Muscle of arm (tissue), 14 donors: Measurements from ENCODE around the gene NFKBIL1. TPM values are rescaled to one million over a fixed set of nuclear protein-coding genes. Genes with fewer than 3 reads are reported as not detected.
"Not testable (repeated sequence)": the region's sequence is repeated elsewhere in the genome, so short reads cannot be mapped to it uniquely, and the experiment has no call there.

ENCODE experiments used
- DNase-seq: peaks from one replicate; pipeline ENCODE4 v3.0.0-alpha.2; 2013
- long read RNA-seq, 11 donors: transcript quantifications; one replicate each; lab custom pipeline, GENCODE V29; 2026
- polyA plus RNA-seq, 12 donors: library from polyadenylated mRNA; unstranded; fragments of 120-200 nt; gene quantifications; one replicate each; pipeline ENCODE4 v1.2.1, GENCODE V29; 2013; ENCODE audit not compliant: insufficient read length in 12 of 12

Gene NFKBIL1, protein sequence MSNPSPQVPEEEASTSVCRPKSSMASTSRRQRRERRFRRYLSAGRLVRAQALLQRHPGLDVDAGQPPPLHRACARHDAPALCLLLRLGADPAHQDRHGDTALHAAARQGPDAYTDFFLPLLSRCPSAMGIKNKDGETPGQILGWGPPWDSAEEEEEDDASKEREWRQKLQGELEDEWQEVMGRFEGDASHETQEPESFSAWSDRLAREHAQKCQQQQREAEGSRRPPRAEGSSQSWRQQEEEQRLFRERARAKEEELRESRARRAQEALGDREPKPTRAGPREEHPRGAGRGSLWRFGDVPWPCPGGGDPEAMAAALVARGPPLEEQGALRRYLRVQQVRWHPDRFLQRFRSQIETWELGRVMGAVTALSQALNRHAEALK
- polyA plus RNA-seq: 10 to 100 TPM in 11 of 12 donors, not detected in 1; 11.4 to 23.7 (median 14.1) TPM
- long read RNA-seq, donor 1, transcript NFKBIL1-203 (4 exons, 1,478 nt): major isoform, 9 of 23 reads
- long read RNA-seq, donor 1, partial matches to known transcripts: 11 of 23 reads
- long read RNA-seq, donor 1, other reads (novel, unspliced or antisense): 0 of 23 reads
- long read RNA-seq, donor 2, transcript NFKBIL1-203 (4 exons, 1,478 nt): major isoform, 7 of 7 reads
- long read RNA-seq, donor 2, partial matches to known transcripts: 0 of 7 reads
- long read RNA-seq, donor 2, other reads (novel, unspliced or antisense): 0 of 7 reads
- long read RNA-seq, donor 3, partial matches to known transcripts: 0 of 3 reads
- long read RNA-seq, donor 3, other reads (novel, unspliced or antisense): 0 of 3 reads
- long read RNA-seq, donor 4, partial matches to known transcripts: 0 of 6 reads
- long read RNA-seq, donor 4, other reads (novel, unspliced or antisense): 0 of 6 reads
- long read RNA-seq, donor 5, transcript NFKBIL1-203 (4 exons, 1,478 nt): major isoform, 9 of 13 reads
- long read RNA-seq, donor 5, partial matches to known transcripts: 0 of 13 reads
- long read RNA-seq, donor 5, other reads (novel, unspliced or antisense): 0 of 13 reads
- long read RNA-seq, donor 6, partial matches to known transcripts: 0 of 4 reads
- long read RNA-seq, donor 6, other reads (novel, unspliced or antisense): 0 of 4 reads
- long read RNA-seq, donor 7, partial matches to known transcripts: 0 of 5 reads
- long read RNA-seq, donor 7, other reads (novel, unspliced or antisense): 0 of 5 reads
- long read RNA-seq, donor 8, transcript NFKBIL1-203 (4 exons, 1,478 nt): major isoform, 5 of 6 reads
- long read RNA-seq, donor 8, partial matches to known transcripts: 0 of 6 reads
- long read RNA-seq, donor 8, other reads (novel, unspliced or antisense): 0 of 6 reads
- long read RNA-seq, donor 9, transcript NFKBIL1-203 (4 exons, 1,478 nt): major isoform, 6 of 7 reads
- long read RNA-seq, donor 9, partial matches to known transcripts: 0 of 7 reads
- long read RNA-seq, donor 9, other reads (novel, unspliced or antisense): 0 of 7 reads
- long read RNA-seq, donor 10, transcript NFKBIL1-203 (4 exons, 1,478 nt): major isoform, 10 of 15 reads
- long read RNA-seq, donor 10, partial matches to known transcripts: 0 of 15 reads
- long read RNA-seq, donor 10, other reads (novel, unspliced or antisense): 0 of 15 reads
- long read RNA-seq, donor 11, partial matches to known transcripts: 0 of 5 reads
- long read RNA-seq, donor 11, other reads (novel, unspliced or antisense): 0 of 5 reads

DNA sequence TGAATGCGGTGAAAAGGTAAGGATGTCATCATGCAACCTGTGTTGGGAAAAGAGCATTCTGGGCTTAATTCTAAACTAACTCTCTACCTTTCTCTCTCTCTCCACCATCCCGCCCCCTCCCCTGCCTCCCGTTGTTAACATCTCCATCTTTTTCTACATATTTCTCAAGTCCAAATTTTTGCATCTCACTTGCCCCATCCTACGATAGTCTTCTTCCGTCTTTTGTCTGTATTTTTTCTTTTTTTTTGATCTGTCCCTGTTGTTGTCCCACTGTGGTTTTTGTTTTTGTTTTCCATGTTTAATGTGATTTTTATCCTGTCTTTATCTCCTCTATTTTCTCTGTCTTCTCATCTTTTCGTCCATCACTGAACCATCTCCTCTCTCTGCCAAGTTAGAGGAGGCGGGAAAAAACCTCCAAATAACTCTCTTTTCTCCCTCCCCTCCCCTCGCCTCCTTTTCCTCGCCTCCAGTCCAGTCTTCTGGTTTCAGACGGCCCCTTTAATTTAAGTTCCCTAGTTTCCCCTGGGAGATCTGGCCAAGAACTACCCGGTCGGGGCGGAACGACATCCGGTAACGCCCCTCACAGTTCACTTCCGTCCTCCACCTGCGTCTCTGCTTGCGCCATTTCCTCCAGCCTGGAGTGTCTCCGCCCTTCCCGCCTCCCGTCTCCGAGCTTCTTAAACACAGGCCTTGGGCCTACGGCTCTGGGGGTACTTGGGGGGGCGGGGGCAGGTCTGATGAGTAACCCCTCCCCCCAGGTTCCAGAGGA lies at the start of gene NFKBIL1:
NFKBIL1 (plus strand) TSS at position 651 of the 769 bp plus-strand sequence; CDS start at position 738, 87 bp downstream.
- DNase-seq: peak; percentile 99

DNA sequence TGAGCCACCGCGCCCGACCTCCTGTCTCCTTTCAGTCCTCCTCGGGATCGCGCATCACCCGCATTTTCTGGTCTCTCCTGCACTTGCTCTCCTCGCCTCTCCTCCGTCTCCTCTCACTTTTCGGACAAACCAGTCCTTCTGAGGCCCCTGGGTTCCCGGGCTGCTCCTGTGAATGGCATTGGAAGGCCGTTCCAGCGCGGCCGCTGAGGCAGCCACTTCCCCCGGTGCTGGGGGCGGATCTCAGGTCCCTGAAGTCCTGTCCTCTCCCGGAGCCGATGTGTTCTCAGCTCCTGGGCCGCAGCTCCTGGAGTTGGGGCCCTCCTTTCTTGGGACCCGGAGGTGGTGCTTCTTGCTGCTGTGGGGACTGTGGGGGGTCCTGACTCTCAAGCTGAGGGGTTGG lies 48.7 kb upstream of the NFKBIL1 start:
- no peak for DNase-seq

DNA sequence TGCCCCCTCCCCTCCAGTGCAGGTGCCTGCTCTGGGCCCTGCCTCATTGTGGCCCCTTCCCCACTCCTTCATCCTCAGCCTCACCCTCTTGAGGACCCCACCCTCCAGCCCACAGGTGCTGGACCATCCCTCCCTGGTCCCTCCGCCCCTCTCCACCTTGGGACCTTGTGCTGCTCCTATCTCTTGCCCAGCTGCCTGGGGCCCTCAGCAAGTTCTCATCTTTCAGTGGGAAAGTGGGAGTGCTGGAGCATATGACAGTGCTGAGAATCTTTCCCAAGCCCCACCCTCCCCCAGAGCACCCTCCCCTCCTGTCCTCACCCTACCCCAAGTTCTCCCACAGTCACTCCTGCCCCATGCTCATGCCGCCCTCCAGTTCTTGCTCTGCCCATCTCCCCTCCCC lies 47.8 kb upstream of the NFKBIL1 start:
- DNase-seq: not testable (repeated sequence)

DNA sequence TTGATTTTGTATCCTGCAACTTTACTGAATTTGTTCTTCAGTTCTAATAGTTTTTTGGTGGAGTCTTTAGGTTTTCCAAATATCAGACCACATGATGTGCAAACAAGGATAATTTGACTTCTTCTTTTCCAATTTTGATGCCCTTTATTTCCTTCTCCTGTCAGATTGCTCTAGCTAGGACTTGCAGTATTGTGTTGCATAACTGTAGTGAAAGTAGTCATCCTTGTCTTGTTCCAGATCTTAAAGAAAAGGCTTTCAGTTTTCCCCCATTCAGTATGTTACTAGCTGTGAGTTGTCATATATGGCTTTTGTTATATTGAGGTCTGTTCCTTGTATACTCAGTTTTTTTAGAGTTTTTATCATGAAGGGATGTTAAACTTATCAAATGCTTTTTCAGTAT lies 44.8 kb upstream of the NFKBIL1 start:
- DNase-seq: no peak

DNA sequence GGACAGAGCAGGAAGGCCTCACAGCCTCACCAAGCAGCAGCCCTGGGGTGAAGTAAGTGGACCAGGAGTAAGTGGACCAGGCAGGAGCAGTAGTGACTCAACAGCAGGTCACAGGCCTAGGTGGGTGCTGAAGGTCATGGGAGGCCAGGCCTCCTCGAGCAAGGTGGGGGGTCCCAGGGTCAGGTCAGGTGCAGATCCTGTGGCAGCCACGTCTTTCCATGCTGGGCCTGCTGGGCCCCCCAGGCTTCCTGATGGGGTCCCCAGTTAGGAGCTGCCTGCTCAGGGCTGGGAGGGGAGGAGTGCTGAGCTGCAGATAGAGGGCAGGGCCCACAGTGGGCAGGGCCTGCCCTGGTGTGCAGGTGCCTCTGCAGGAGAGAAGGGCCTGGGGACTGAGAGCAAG lies 38.4 kb upstream of the NFKBIL1 start:
- DNase-seq: not testable (repeated sequence)

DNA sequence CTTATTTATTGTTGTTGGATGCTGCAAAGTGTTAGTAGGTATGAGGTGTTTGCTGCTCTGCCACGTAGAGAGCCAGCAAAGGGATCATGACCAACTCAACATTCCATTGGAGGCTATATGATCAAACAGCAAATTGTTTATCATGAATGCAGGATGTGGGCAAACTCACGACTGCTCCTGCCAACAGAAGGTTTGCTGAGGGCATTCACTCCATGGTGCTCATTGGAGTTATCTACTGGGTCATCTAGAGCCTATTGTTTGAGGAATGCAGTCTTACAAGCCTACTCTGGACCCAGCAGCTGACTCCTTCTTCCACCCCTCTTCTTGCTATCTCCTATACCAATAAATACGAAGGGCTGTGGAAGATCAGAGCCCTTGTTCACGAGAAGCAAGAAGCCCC lies 37.4 kb upstream of the NFKBIL1 start:
- DNase-seq: no peak

DNA sequence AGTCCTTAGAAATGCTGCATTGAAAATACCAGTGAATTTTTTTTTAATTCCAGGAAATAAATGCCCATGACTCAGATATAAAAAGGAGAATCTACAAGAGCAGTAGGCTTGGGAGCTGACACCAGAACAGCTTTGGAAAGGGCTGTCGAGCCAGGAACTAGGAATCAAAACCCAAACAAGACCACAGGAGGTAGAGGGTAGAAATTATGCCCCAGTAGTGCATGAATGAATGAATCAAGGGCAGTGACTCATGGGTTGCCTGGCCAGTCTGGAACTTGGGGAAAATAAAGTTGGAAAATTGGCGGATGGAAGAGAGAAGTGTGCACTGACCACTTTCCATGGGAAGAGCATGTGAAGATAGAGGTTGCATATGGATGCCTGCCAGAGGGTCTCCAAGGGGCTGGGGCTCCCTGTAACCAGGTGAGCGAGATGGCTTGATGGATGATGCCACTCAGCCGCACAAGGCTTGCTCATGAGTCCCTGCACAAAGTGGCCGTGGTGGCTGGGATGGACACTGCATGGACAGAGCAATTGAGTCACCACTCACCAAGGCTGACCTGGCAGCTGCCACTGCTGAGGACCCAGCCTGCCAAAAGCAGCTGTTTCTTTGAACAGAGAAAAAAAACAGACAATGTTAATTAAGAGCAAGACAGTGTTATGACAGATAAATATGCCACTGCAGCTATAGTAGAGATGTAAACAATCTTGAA lies 33.8 kb upstream of the NFKBIL1 start:
- no peak for DNase-seq

DNA sequence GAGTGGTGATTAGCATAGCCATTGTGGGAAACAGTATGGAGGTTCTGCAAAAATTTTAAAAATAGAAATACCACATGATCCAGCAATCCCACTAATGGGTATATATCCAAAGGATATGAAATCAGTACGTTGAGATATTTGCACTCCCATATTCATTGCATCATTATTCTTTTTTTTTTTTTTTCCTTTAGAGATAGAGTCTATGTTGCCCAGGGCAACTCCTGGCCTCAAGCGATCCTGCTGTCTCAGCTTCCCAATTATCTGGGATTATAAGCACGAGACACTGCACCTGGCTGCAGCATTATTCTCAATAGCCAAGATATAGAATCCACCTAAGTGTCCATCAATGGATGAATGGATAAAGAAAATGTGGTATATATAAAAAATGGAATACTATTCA lies 25.6 kb upstream of the NFKBIL1 start:
- no peak for DNase-seq

DNA sequence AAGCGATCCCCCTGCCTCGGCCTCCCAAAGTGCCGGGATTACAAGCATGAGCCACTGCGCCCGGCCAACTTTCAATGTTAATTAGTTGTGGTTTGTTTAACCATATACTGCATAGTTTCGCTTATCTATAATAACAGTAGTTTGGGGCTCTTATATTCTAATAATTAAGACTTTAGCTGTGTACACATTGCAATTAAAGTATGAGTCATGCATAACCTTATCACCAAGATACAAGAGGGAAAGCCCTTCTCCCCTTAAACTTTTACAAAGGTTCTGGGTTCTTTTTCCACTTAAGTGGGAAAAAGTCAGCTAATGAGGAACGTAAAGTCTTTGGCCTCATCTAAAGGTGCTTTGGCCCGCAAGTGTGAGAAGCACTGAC lies 21.9 kb upstream of the NFKBIL1 start:
- no peak for DNase-seq

DNA sequence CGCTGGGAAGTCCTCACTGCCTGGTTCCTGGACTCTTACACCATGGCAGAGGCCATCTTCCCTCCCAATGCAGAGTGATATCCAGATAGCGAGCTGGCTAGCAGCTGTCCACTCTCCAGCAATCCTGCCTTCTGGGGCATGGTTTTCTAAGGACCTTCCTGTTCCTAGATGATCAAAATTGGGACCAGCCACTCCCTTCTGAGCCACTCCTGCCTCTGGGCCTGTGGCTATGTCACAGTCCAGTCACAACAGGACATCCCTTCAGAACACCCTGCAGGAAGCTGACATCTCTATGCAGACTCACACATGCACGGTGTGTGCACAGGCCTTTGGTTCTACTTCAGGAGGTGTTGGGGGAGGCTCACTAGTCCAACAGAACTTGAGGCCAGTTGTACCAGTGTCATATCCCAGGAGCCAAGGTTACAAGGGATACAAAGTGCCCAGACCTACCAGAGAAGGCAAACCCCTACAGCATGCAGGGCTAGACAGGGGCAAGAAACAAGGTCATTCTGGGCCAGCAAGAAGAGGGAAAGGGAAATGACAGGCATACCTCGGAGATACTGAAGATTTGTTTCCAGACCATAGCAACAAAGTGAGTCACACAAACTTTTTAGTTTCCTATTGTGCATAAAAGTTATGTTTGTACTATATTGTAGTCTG lies 21.3 kb upstream of the NFKBIL1 start:
- DNase-seq: no peak

DNA sequence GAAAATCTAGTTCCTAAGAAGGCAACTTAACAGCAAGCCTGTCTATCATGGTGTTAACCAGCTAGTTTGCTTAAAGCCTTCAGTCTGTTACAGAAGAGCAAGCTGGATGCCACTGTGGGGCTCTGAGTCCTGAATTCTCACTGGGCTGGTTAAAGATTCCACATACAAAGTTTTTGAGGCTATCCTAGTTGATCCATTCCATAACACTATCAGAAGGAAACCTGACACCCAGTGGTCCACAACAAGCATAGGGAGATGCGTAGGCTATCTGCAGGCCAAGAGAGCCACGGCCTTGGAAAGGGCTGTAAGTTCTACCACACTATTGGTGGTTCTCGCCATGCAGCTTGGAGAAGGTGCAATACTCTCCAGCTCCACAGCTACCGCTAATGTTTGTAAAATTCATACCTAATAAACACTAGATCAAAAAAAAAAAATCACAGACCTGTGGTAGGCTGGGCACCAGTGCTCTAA lies 19.1 kb upstream of the NFKBIL1 start:
- no peak for DNase-seq

DNA sequence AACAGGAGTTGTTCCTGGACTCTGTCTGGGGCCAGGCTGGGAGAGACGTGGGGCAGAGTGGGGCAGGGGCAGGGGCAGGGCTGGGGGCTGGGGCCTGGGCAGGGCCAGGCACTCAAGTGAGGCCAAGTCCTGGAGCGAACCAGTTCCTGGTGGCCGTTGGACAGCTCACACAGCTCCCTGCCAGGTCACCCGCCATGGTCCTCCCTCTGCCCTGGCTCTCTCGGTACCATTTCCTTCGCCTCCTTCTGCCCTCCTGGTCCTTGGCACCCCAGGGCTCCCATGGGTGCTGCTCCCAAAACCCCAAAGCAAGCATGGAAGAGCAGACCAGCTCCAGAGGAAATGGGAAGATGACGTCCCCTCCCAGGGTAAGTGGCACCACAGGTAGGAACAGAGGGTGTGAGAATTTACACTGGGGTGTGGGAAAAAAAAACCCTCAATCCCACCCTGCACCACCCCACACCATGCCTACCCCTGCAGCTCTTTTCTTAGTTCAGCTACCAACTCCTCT lies 18.5 kb upstream of the NFKBIL1 start, which contains the start of gene MCCD1:
MCCD1 (plus strand) TSS at position 142 of the 508 bp plus-strand sequence; CDS start at position 195, 53 bp downstream.
- no peak for DNase-seq

DNA sequence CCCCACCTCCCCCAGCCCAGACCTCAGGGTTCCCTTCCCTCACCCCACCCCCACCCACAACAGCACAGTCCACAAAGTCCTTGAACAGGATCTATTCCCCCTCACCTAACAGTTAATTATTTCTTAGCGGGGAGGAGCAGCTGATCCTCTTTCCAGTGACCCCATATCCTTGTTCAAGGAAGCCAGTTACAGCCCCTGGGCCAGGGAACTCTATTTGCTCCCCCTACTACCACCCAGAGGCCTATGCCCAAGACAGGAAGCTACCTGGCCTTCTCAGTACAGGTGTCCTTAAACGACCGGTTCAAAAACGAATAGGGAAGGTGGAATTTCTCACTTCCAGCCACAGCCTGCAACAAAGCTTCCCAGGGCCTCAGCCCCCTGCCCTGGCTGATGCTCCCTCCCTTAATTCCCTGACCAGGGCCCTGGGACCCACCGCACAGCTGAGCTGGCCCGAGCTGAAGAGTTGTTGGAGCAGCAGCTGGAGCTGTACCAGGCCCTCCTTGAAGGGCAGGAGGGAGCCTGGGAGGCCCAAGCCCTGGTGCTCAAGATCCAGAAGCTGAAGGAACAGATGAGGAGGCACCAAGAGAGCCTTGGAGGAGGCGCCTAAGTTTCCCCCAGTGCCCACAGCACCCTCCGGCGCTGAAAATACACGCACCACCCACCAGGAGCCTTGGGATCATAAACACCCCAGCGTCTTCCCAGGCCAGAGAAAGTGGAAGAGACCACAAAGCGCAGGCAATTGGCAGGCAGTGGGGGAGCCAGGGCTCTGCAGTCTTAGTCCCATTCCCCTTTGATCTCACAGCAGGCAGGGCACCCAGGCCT lies 17.9 kb upstream of the NFKBIL1 start:
- DNase-seq: no peak

DNA sequence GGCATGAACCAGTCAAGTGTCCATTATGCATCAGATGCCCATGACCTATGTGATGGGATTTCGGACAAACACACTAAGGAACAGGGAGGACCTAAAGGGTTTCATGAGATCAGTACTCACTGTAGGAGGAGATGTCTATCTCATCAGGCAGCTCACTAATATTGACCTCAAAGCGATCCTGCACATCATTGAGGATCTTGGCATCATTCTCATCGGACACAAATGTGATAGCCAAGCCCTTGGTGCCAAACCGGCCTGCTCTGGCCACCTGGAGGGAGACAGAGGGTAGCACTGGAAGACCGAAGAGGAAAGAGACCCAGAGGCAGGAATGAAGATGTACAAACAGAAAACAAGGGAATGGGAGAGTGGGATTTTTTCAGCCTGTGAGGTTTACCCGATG lies 16.7 kb upstream of the NFKBIL1 start:
- no peak for DNase-seq

DNA sequence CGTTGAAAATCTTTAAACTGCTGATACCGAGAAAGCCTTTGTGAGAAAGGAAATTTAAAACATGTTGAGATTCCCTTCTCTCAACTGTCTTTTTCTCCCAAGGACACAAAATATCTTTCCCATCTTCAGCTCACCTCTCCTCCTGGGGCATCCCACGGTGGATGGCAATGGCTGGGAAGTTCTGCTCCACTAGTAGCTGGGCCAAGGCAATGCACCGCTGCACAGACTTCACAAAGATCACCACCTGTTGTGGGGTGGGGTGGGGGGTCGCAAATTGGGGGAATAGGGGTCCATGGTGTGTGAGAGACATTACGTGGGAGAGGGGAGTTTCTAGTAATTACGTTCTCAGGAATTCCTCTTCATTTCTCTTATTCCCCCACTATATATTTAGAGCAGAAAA lies 16.2 kb upstream of the NFKBIL1 start:
- DNase-seq: no peak

DNA sequence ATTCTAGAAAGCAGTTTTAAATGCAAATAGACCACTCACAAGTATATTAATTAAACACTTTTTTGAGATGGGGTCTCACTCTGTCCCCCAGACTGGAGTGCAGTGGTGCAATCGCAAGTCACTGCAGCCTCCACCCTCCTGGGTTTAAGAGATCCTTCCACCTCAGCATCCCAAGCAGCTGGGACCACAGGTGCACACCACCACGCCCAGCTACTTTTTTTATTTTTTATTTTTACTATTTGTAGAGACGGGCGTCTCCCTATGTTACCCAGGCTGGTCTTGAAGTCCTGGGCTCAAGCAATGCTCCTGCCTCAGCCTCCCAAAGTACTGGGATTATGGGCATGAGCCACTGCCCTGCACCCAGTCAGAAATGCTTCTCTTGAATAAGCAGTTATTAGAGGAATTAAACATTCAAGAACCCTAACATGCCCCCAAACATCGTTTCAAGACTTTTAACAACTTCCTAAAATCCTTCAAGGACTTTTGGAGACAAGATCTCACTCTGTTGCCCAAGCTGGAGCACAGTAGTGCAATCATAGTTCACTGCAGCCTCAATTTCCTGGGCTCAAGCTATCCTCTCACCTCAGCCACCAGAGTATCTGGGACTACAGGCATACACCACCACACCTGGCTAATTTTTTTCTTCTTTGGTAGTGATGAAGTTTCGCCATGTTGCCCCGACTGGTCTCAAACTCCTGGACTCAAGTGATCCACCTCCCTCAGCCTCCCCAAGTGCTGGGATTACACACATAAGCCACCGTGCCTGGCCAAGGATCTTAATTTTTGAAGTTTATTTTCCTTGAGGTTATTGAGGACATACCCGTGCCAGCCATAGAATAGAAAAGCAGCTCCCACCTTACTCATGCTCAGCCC lies 15.4 kb upstream of the NFKBIL1 start:
- no peak for DNase-seq
